HG03103 (cell line): ENCODE measurements around the gene TRMT61A.
A peak's percentile ranks its signal among the peaks of the same experiment; 100 is the strongest.

ENCODE experiments used
- ATAC-seq: cut with Tn5 transposase; IDR thresholded peaks from one replicate; pipeline ENCODE4 v1.9.1; 2021; ENCODE audit warnings: low read depth; ENCODE audit not compliant: unreplicated experiment

The TRMT61A gene

GRCh38 chr14:103561381-103562178 is 32.6 kb downstream of the TRMT61A start:
- peak; percentile 24 for ATAC-seq

GRCh38 chr14:103562179-103562428 is 33.1 kb downstream of the TRMT61A start:
- ATAC-seq = peak; percentile 23

- peak; percentile 69 for ATAC-seq
Observed at GRCh38 chr14:103562429-103563225, 33.6 kb downstream of the TRMT61A start, which contains the start of the genes BAG5 and COA8. TSS of gene BAG5 (minus strand) at chr14:103562657. CDS start at chr14:103561164, 1,493 bp downstream. TSS of gene COA8 (plus strand) at chr14:103562960. CDS start at chr14:103563002, 42 bp downstream.

GRCh38 chr14:103563226-103563620 is 34.2 kb downstream of the TRMT61A start:
- ATAC-seq = peak; percentile 18

GRCh38 chr14:103563844-103564505 is 35.0 kb downstream of the TRMT61A start:
- ATAC-seq = no peak

- no peak for ATAC-seq
Observed at GRCh38 chr14:103568952-103569351, 40.0 kb downstream of the TRMT61A start.

GRCh38 chr14:103569408-103569807 is 40.4 kb downstream of the TRMT61A start:
- no peak for ATAC-seq

GRCh38 chr14:103574104-103574503 is 45.1 kb downstream of the TRMT61A start:
- no peak for ATAC-seq

- no peak for ATAC-seq
Observed at GRCh38 chr14:103574707-103575285, 45.8 kb downstream of the TRMT61A start.

GRCh38 chr14:103576371-103577024 is 47.5 kb downstream of the TRMT61A start:
- ATAC-seq = no peak

GRCh38 chr14:103578401-103579075 is 49.5 kb downstream of the TRMT61A start:
- no peak for ATAC-seq

- no peak for ATAC-seq
Observed at GRCh38 chr14:103581206-103581605, 52.2 kb downstream of the TRMT61A start.

- no peak for ATAC-seq
Observed at GRCh38 chr14:103581954-103582703, 53.1 kb downstream of the TRMT61A start.

- no peak for ATAC-seq
Observed at GRCh38 chr14:103584326-103584915, 55.4 kb downstream of the TRMT61A start.
